AG09319 (cell line): ENCODE measurements around the gene SLC24A3.

Experiments
- DNase-seq: peaks from one replicate; pipeline ENCODE4 v3.0.0-alpha.2; 2010; ENCODE audit warnings: low read depth; ENCODE audit errors: extremely low read depth
- CTCF ChIP-seq: IDR thresholded peaks from 2 replicates; pipeline ENCODE4 v1.5.1; 2011; ENCODE audit warnings: low read depth, mild to moderate bottlenecking, inconsistent platforms, low read length, moderate library complexity

Gene SLC24A3

GRCh38 chr20:19213946-19214490 is 1.6 kb downstream of the SLC24A3 start:
- TF ChIP-seq CTCF: no peak
- DNase-seq: no peak

- no peak for DNase-seq
- no peak for TF ChIP-seq CTCF
Observed at GRCh38 chr20:19218411-19218810, 6.0 kb downstream of the SLC24A3 start.

- DNase-seq: no peak
- TF ChIP-seq CTCF: no peak
Observed at GRCh38 chr20:19222520-19223040, 10.1 kb downstream of the SLC24A3 start.

GRCh38 chr20:19223640-19224039 is 11.2 kb downstream of the SLC24A3 start:
- no peak for TF ChIP-seq CTCF
- no peak for DNase-seq

GRCh38 chr20:19231359-19232035 is 19.1 kb downstream of the SLC24A3 start:
- DNase-seq: no peak
- no peak for TF ChIP-seq CTCF

- no peak for DNase-seq
- no peak for TF ChIP-seq CTCF
Observed at GRCh38 chr20:19232997-19233794, 20.8 kb downstream of the SLC24A3 start.
